Right forelimb (tissue), 1 donor: ENCODE measurements around the gene CHCHD5.

ENCODE experiments used
- DNase-seq: peaks from one replicate; pipeline ENCODE4 v3.0.0-alpha.2; 2018

The CHCHD5 gene

GRCh38 chr2:112626604-112627059 lies 42.2 kb downstream of the CHCHD5 start:
- DNase-seq, result peak; percentile 57

- DNase-seq, result peak; percentile 52
Measured at GRCh38 chr2:112627060-112628040, 42.9 kb downstream of the CHCHD5 start.

- DNase-seq, result no peak
Measured at GRCh38 chr2:112629224-112629623, 44.8 kb downstream of the CHCHD5 start.

- no peak for DNase-seq
Measured at GRCh38 chr2:112629823-112630222, 45.4 kb downstream of the CHCHD5 start.

GRCh38 chr2:112630268-112630667 lies 45.9 kb downstream of the CHCHD5 start:
- DNase-seq, result no peak

GRCh38 chr2:112633708-112634107 lies 49.3 kb downstream of the CHCHD5 start:
- no peak for DNase-seq

GRCh38 chr2:112634153-112634873 lies 49.9 kb downstream of the CHCHD5 start:
- DNase-seq, result no peak

GRCh38 chr2:112634874-112635157 lies 50.4 kb downstream of the CHCHD5 start:
- no peak for DNase-seq

GRCh38 chr2:112636605-112637288 lies 52.3 kb downstream of the CHCHD5 start:
- no peak for DNase-seq

- DNase-seq, result no peak
Measured at GRCh38 chr2:112637289-112637660, 52.9 kb downstream of the CHCHD5 start.
